MM.1S (cell line): ENCODE data around the gene TIE1.

Experiments
- DNase-seq: peaks from one replicate; pipeline ENCODE4 v3.0.0-alpha.2; 2015
- H2AFZ ChIP-seq: fragments of 300-600 bp; sonication (generic); 2 replicates; pipeline ENCODE4 v1.6.0; 2016; ENCODE audit warnings: antibody characterized with exemption, low read length
- H3F3A ChIP-seq: fragments of 300-600 bp; sonication (generic); 2 replicates; pipeline ENCODE4 v1.6.1; 2016; ENCODE audit warnings: mild to moderate bottlenecking, antibody characterized with exemption, low read length, moderate library complexity, mixed read lengths; ENCODE audit not compliant: insufficient read depth
- H3K27ac ChIP-seq: fragments of 300-600 bp; sonication (generic); 2 replicates; pipeline ENCODE4 v1.5.1; 2016; ENCODE audit warnings: mild to moderate bottlenecking, low read length
- H3K27me3 ChIP-seq: fragments of 300-600 bp; sonication (generic); replicated peaks from 2 replicates; pipeline ENCODE4 v1.6.0; 2016; ENCODE audit warnings: low read length; ENCODE audit not compliant: insufficient read depth
- H3K36me3 ChIP-seq: fragments of 300-600 bp; sonication (generic); replicated peaks from 2 replicates; pipeline ENCODE4 v1.6.1; 2016; ENCODE audit warnings: mild to moderate bottlenecking, low read length, mixed read lengths; ENCODE audit not compliant: insufficient read depth
- H3K4me1 ChIP-seq: fragments of 300-600 bp; sonication (generic); 2 replicates; pipeline ENCODE4 v1.6.1; 2016; ENCODE audit warnings: low read length, mixed read lengths
- H3K4me2 ChIP-seq: fragments of 300-600 bp; sonication (generic); 2 replicates; pipeline ENCODE4 v1.6.0; 2016; ENCODE audit warnings: low read depth, low read length
- H3K4me3 ChIP-seq: fragments of 300-600 bp; sonication (generic); 2 replicates; pipeline ENCODE4 v1.5.1; 2016; ENCODE audit warnings: low read length, mixed read lengths
- H3K79me2 ChIP-seq: fragments of 300-600 bp; sonication (generic); 2 replicates; pipeline ENCODE4 v1.6.1; 2016; ENCODE audit warnings: mixed run types, low read length, mixed read lengths
- H3K9ac ChIP-seq: fragments of 300-600 bp; sonication (generic); 2 replicates; pipeline ENCODE4 v1.6.1; 2016; ENCODE audit warnings: low read length, mixed read lengths
- H3K9me2 ChIP-seq: fragments of 300-600 bp; sonication (generic); replicated peaks from 2 replicates; pipeline ENCODE4 v1.6.1; 2016; ENCODE audit warnings: mild to moderate bottlenecking, low read length, mixed read lengths; ENCODE audit not compliant: insufficient read depth
- H3K9me3 ChIP-seq: fragments of 300-600 bp; sonication (generic); replicated peaks from 2 replicates; pipeline ENCODE4 v1.6.1; 2016; ENCODE audit warnings: mild to moderate bottlenecking, low read length, mixed read lengths; ENCODE audit not compliant: insufficient read depth
- H4K20me1 ChIP-seq: fragments of 300-600 bp; sonication (generic); 2 replicates; pipeline ENCODE4 v1.6.1; 2016; ENCODE audit warnings: mild to moderate bottlenecking, low read length, moderate library complexity, mixed read lengths; ENCODE audit not compliant: insufficient read depth
- CTCF ChIP-seq: fragments of 300-600 bp; sonication (generic); IDR thresholded peaks from 2 replicates; pipeline ENCODE4 v1.5.1; 2016; ENCODE audit warnings: antibody characterized with exemption, low read length, mixed read lengths
- EZH2 ChIP-seq: fragments of 300-600 bp; sonication (generic); optimal IDR thresholded peaks from 2 replicates; pipeline ENCODE3; 2017; ENCODE audit warnings: low read depth, mild to moderate bottlenecking, antibody characterized with exemption, low read length, mixed read lengths
- EZH2phosphoT487 ChIP-seq: fragments of 300-600 bp; sonication (generic); IDR thresholded peaks from 2 replicates; pipeline ENCODE4 v1.6.1; 2018; ENCODE audit warnings: antibody characterized with exemption, low read length

Gene TIE1

GRCh38 chr1:43286115-43286514 lies 14.7 kb upstream of the TIE1 start:
- no peak overlapping the region for H3K4me2 ChIP-seq

GRCh38 chr1:43286533-43286932 lies 14.2 kb upstream of the TIE1 start:
- Histone ChIP-seq H3K79me2 (no peaks in the 10 kb centered on the region), H2AFZ (no peak overlapping the region), H3K4me3 (no peak overlapping the region), H3K9me2 (no peaks in the 10 kb centered on the region), H3K4me2 (no peak overlapping the region), H3K9ac (no peak overlapping the region), H3K27me3 (no peaks in the 10 kb centered on the region), H3K4me1 (no peaks in the 10 kb centered on the region), H3K27ac (no peak overlapping the region), H3F3A (no peaks in the 10 kb centered on the region), H4K20me1 (no peaks in the 10 kb centered on the region), H3K36me3 (no peaks in the 10 kb centered on the region), H3K9me3 (no peaks in the 10 kb centered on the region)
- TF ChIP-seq EZH2 (no peak), CTCF (no peak), EZH2phosphoT487 (no peak)
- DNase-seq, result no peak

More at GRCh38 chr1:43286115-43286514, 14.7 kb upstream of the TIE1 start:
- Histone ChIP-seq H2AFZ (no peak overlapping the region), H3F3A (no peaks in the 10 kb centered on the region), H3K9ac (no peak overlapping the region), H3K27ac (no peak overlapping the region), H3K9me2 (no peaks in the 10 kb centered on the region), H3K36me3 (no peaks in the 10 kb centered on the region), H3K79me2 (no peaks in the 10 kb centered on the region), H3K4me3 (no peak overlapping the region), H3K9me3 (no peaks in the 10 kb centered on the region), H3K4me1 (no peaks in the 10 kb centered on the region), H3K27me3 (no peaks in the 10 kb centered on the region), H4K20me1 (no peaks in the 10 kb centered on the region)
- no peak for TF ChIP-seq EZH2
- no peak for TF ChIP-seq CTCF
- no peak for TF ChIP-seq EZH2phosphoT487
- no peak for DNase-seq

GRCh38 chr1:43288058-43288784 lies 12.6 kb upstream of the TIE1 start:
- Histone ChIP-seq H2AFZ (no peak overlapping the region), H3K36me3 (no peaks in the 10 kb centered on the region), H3K4me3 (no peak overlapping the region), H3K9me3 (no peaks in the 10 kb centered on the region), H3K79me2 (no peaks in the 10 kb centered on the region), H3K9ac (no peak overlapping the region), H3K9me2 (no peaks in the 10 kb centered on the region), H3K27me3 (no peaks in the 10 kb centered on the region), H3K27ac (no peak overlapping the region), H3F3A (no peaks in the 10 kb centered on the region), H4K20me1 (no peaks in the 10 kb centered on the region), H3K4me1 (no peaks in the 10 kb centered on the region), H3K4me2 (no peak overlapping the region)
- no peak for TF ChIP-seq EZH2phosphoT487
- no peak for TF ChIP-seq EZH2
- TF ChIP-seq CTCF, result no peak
- no peak for DNase-seq
